HepG2 (cell line): ENCODE data around the gene ZAR1L. TPM values are rescaled to one million over a fixed set of nuclear protein-coding genes. Genes with fewer than 3 reads are reported as not detected.

Source experiments
- ATAC-seq: fragments of 200-7000 bp; cut with Tn5 transposase; 3 replicates; pipeline ENCODE4 v1.9.1; 2020; ENCODE audit warnings: mild to moderate bottlenecking, moderate library complexity
- BruUV-seq: library from RNA; stranded (reverse); fragments of 400-500 nt; replicated peaks from 2 replicates; lab custom pipeline; 2021; lab: Mats Ljungman, UMichigan
- CTCF ChIA-PET: fragments of 300-600 bp; formaldehyde crosslinking; extraction: SDS; loops from one replicate; lab custom pipeline; 2021; ENCODE audit warnings: low total read pairs, inconsistent platforms, low intra/inter-chr PET ratio; lab: Yijun Ruan, JAX
- POLR2A ChIA-PET: fragments of 350-600 bp; sonication (Branson Sonifier 250); formaldehyde crosslinking; loops from one replicate; lab custom pipeline; 2020; ENCODE audit warnings: antibody characterized with exemption, inconsistent platforms; lab: Yijun Ruan, JAX
- DNase-seq: peaks from one replicate; pipeline ENCODE4 v3.0.0-alpha.2; 2015; ENCODE audit warnings: low spot score
- FAIRE-seq: peaks from 3 replicates; lab custom pipeline; 2011; peaks lifted over from hg19 to GRCh38; lab: Jason Lieb, UNC
- H2AFZ ChIP-seq: one replicate; pipeline ENCODE4 v1.6.1; 2011; ENCODE audit warnings: low read length, inconsistent platforms
- H3K27ac ChIP-seq: fragments of 300-600 bp; 3 replicates; pipeline ENCODE4 v1.8.0; 2011; ENCODE audit warnings: mixed run types, mild to moderate bottlenecking, mixed read lengths, low read length, inconsistent platforms; ENCODE audit not compliant: insufficient read depth; ENCODE audit errors: extremely low read length
- H3K27me3 ChIP-seq, 2 experiments: fragments of 200-600 bp in 1 of 2; 2 replicates in 1 of 2; 3 replicates in 1 of 2; pipeline versions ENCODE4 v1.6.0 to v1.8.0; 2011; ENCODE audit warnings: low read length in 2 of 2, mild to moderate bottlenecking in 2 of 2, moderate library complexity in 2 of 2, inconsistent platforms in 1 of 2; ENCODE audit not compliant: insufficient read depth in 2 of 2, control insufficient read depth in 1 of 2
- H3K36me3 ChIP-seq, 2 experiments: fragments of 200-600 bp in 1 of 2; replicated peaks in 1 of 2; 2 replicates in 1 of 2; 3 replicates in 1 of 2; pipeline versions ENCODE4 v1.5.1 to v1.8.0; 2011; ENCODE audit warnings: low read length in 2 of 2, inconsistent platforms in 1 of 2; ENCODE audit not compliant: insufficient read depth in 2 of 2, control insufficient read depth in 1 of 2
- H3K4me1 ChIP-seq: 2 replicates; pipeline ENCODE4 v1.5.1; 2012; ENCODE audit warnings: low read length, inconsistent platforms; ENCODE audit not compliant: insufficient read depth
- H3K4me2 ChIP-seq: 2 replicates; pipeline ENCODE4 v1.6.0; 2011; ENCODE audit warnings: low read depth, low read length, inconsistent platforms
- H3K4me3 ChIP-seq, 3 experiments: fragments of 200-600 bp in 1 of 3; sonication (generic), shearing (Covaris generic) in 1 of 3; replicated peaks in 1 of 3; 2 replicates each; pipeline ENCODE4 v1.5.1; 2011 to 2016; ENCODE audit warnings: low read length in 3 of 3, inconsistent platforms in 2 of 3, low read depth in 2 of 3, mild to moderate bottlenecking in 2 of 3, control low read depth in 1 of 3, mixed read lengths in 1 of 3; ENCODE audit not compliant: insufficient read depth in 1 of 3
- H3K79me2 ChIP-seq: one replicate; pipeline ENCODE4 v1.6.1; 2011; ENCODE audit warnings: low read length, inconsistent platforms; ENCODE audit not compliant: insufficient read depth
- H3K9ac ChIP-seq: 2 replicates; pipeline ENCODE4 v1.6.0; 2011; ENCODE audit warnings: mild to moderate bottlenecking, low read depth, low read length, inconsistent platforms; ENCODE audit not compliant: insufficient read depth
- H3K9me3 ChIP-seq: 2 replicates; pipeline ENCODE4 v1.5.1; 2012; ENCODE audit warnings: mild to moderate bottlenecking, low read length
- H4K20me1 ChIP-seq: 2 replicates; pipeline ENCODE4 v1.6.0; 2011; ENCODE audit warnings: inconsistent platforms, mild to moderate bottlenecking, low read length, moderate library complexity; ENCODE audit not compliant: insufficient read depth
- CENPT ChIP-seq: sonication (generic); formaldehyde crosslinking; IDR thresholded peaks from 2 replicates; pipeline ENCODE4 v1.8.0; 2022; ENCODE audit warnings: low read depth, mild to moderate bottlenecking, moderate library complexity, missing genetic modification reagents
- CREB1 ChIP-seq, 2 experiments: fragments of 450-650 bp in 1 of 2; IDR thresholded peaks; 2 replicates each; pipeline ENCODE4 v1.6.1; 2016 to 2017; ENCODE audit warnings: control low read depth in 1 of 2, mild to moderate bottlenecking in 1 of 2, missing compliant biosample characterization in 1 of 2, missing genetic modification characterization in 1 of 2
- MAF1 ChIP-seq: sonication (generic); formaldehyde crosslinking; IDR thresholded peaks from 2 replicates; pipeline ENCODE4 v1.5.0; 2020; ENCODE audit warnings: missing genetic modification reagents, borderline replicate concordance
- NCOA5 ChIP-seq: sonication (generic); formaldehyde crosslinking; IDR thresholded peaks from 2 replicates; pipeline ENCODE4 v1.4.0; 2020; ENCODE audit warnings: missing genetic modification reagents
- NRL ChIP-seq: sonication (generic); formaldehyde crosslinking; IDR thresholded peaks from 2 replicates; pipeline ENCODE4 v1.5.0; 2020; ENCODE audit warnings: missing genetic modification reagents, mild to moderate bottlenecking, moderate library complexity, borderline replicate concordance
- ZNF564 ChIP-seq: sonication (generic); formaldehyde crosslinking; IDR thresholded peaks from 2 replicates; pipeline ENCODE4 v1.8.1; 2023; ENCODE audit warnings: mild to moderate bottlenecking, missing genetic modification reagents
- ZNF629 ChIP-seq: sonication (generic); formaldehyde crosslinking; conservative IDR thresholded peaks from 2 replicates; pipeline ENCODE4 v1.5.0; 2020; ENCODE audit warnings: missing genetic modification reagents
- ZNF816 ChIP-seq: sonication (generic); formaldehyde crosslinking; IDR thresholded peaks from 2 replicates; pipeline ENCODE4 v1.8.0; 2022; ENCODE audit warnings: missing genetic modification reagents, mild to moderate bottlenecking, borderline replicate concordance
- WGBS: methylation state at CpG from one replicate; pipeline ENCODE4 v1.1.6; 2017; ENCODE audit warnings: low lambda C conversion rate; 5-methylcytosine and 5-hydroxymethylcytosine counted together
- in situ Hi-C: cut with HindIII; loops from 2 replicates; pipeline ENCODE4 v1.10.0; 2017; ENCODE audit warnings: low pct_unique_long_range_greater_than_20kb; ENCODE audit not compliant: extremely low pct_ligation_motif_present
- intact Hi-C: fragments of 100-400 bp; cut with micrococcal nuclease; formaldehyde crosslinking; loops from one replicate; pipeline ENCODE4 v1.10.0; 2022; ENCODE audit not compliant: unreplicated experiment
- polyA plus RNA-seq, 8 experiments: library from polyadenylated mRNA; depleted of rRNA in 3 of 8; stranded (reverse) in 7 of 8; unstranded in 1 of 8; fragments of >200 nt; fragmentation: Illumina TruSeq in 4 of 8; extraction: Trizol in 4 of 8; gene quantifications; 2 replicates each; pipeline versions ENCODE4 v1.2.1 to v1.2.3, GENCODE V29; 2011 to 2016; ENCODE audit warnings: low read depth in 4 of 8, missing spikeins in 1 of 8, mixed read lengths in 1 of 8; ENCODE audit not compliant: insufficient read depth in 1 of 8
- total RNA-seq, 5 experiments: library from RNA; depleted of rRNA; stranded (reverse); fragments of >200 nt; fragmentation: Illumina TruSeq; extraction: Trizol; gene quantifications; 2 replicates each; pipeline ENCODE4 v1.2.3, GENCODE V29; 2016; ENCODE audit warnings: low read depth in 1 of 5
- TF ChIP-seq, protein P1 (sequence below): sonication (generic); formaldehyde crosslinking; IDR thresholded peaks from 2 replicates; pipeline ENCODE4 v1.4.0; 2020; ENCODE audit warnings: mild to moderate bottlenecking, low read depth, missing genetic modification reagents
- TF ChIP-seq, protein P2 (sequence below): sonication (generic); formaldehyde crosslinking; IDR thresholded peaks from 2 replicates; pipeline ENCODE4 v1.4.0; 2020; ENCODE audit warnings: missing genetic modification reagents

ZAR1L gene
- total and polyA plus RNA-seq, 2 of the 13 experiments (the other 11 are each of a cell fraction or from before 2014, with no cell fraction given), result 0.09 TPM; not detected in 1

- Histone ChIP-seq H3K4me1 (peaks cover 27% of the 10 kb centered on the region), H3K4me3 (no peak overlapping the region), H3K9me3 (no peaks in the 10 kb centered on the region), H3K4me2 (no peak overlapping the region), H3K27ac (no peak overlapping the region), H2AFZ (no peak overlapping the region), H3K9ac (no peak overlapping the region), H3K79me2 (no peaks in the 10 kb centered on the region), H3K36me3 (no peaks in the 10 kb centered on the region), H4K20me1 (no peaks in the 10 kb centered on the region), H3K27me3 (no peaks in the 10 kb centered on the region)
- ATAC-seq, result no peak; the same call in 2 of the 3 replicates
- no peak for FAIRE-seq
- intact Hi-C loops (no loop called here), in situ Hi-C loops (no loop called here)
- 46% methylated on average over 2 of the region's 2 CpGs for WGBS
- no TSS peak for BruUV-seq
- POLR2A ChIA-PET, result no interaction called here
- peak; percentile 83 for TF ChIP-seq ZNF629 (CRISPR knock-in tag)
- TF ChIP-seq, protein P1, sequence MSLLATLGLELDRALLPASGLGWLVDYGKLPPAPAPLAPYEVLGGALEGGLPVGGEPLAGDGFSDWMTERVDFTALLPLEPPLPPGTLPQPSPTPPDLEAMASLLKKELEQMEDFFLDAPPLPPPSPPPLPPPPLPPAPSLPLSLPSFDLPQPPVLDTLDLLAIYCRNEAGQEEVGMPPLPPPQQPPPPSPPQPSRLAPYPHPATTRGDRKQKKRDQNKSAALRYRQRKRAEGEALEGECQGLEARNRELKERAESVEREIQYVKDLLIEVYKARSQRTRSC (CRISPR knock-in tag), result no peak
- CTCF ChIA-PET, result no interaction called here
- no peak for DNase-seq
Observed at GRCh38 chr13:32302461-32302860, 12.7 kb downstream of the ZAR1L start.

- ChIA-PET CTCF (no interaction called here), POLR2A (no interaction called here)
- TF ChIP-seq ZNF816 (no peak), NCOA5 (no peak), NRL (CRISPR knock-in tag) (no peak), MAF1 (no peak), ZNF564 (CRISPR knock-in tag) (no peak), CREB1 (IDR thresholded peaks at IDR 0.05) (no peak), CREB1 (CRISPR knock-in tag; IDR thresholded peaks at IDR 0.05) (no peak), CENPT (no peak)
- TF ChIP-seq, protein P2, sequence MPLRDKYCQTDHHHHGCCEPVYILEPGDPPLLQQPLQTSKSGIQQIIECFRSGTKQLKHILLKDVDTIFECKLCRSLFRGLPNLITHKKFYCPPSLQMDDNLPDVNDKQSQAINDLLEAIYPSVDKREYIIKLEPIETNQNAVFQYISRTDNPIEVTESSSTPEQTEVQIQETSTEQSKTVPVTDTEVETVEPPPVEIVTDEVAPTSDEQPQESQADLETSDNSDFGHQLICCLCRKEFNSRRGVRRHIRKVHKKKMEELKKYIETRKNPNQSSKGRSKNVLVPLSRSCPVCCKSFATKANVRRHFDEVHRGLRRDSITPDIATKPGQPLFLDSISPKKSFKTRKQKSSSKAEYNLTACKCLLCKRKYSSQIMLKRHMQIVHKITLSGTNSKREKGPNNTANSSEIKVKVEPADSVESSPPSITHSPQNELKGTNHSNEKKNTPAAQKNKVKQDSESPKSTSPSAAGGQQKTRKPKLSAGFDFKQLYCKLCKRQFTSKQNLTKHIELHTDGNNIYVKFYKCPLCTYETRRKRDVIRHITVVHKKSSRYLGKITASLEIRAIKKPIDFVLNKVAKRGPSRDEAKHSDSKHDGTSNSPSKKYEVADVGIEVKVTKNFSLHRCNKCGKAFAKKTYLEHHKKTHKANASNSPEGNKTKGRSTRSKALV (CRISPR knock-in tag), result no peak
Observed at GRCh38 chr13:32300920-32301319, 14.2 kb downstream of the ZAR1L start.

More at GRCh38 chr13:32300920-32301319, 14.2 kb downstream of the ZAR1L start:
- Histone ChIP-seq H3K4me2 (no peak overlapping the region), H3K27ac (no peak overlapping the region), H4K20me1 (no peaks in the 10 kb centered on the region), H3K27me3 (no peaks in the 10 kb centered on the region; a peak in 1 of 5 replicates), H3K4me3 (no peak overlapping the region), H3K79me2 (no peaks in the 10 kb centered on the region), H3K9ac (no peak overlapping the region), H3K4me1 (peaks cover 27% of the 10 kb centered on the region), H3K9me3 (no peaks in the 10 kb centered on the region), H3K36me3 (no peaks in the 10 kb centered on the region), H2AFZ (no peak overlapping the region)
- intact Hi-C loops, result no loop called here
- FAIRE-seq (no peak), DNase-seq (no peak), ATAC-seq (no peak)
- in situ Hi-C loops, result no loop called here
- WGBS, result 93% methylated on average over 1 of the region's 1 CpG
- BruUV-seq, result no TSS peak
